ENCODE results near the gene OGG1. TPM values are rescaled to one million over a fixed set of nuclear protein-coding genes. Genes with fewer than 3 reads are reported as not detected.

Gene OGG1
- total and polyA plus RNA-seq, 9 of the 15 experiments (the other 6 are each of a cell fraction or from before 2014, with no cell fraction given): 6.6 to 33.0 (median 24.4) TPM

- in situ Hi-C loops (cut with MboI): no loop called here
- intact Hi-C loops (cut with micrococcal nuclease): no loop called here
- 89% methylated on average over 5 of the region's 5 CpGs for WGBS (ENCODE audit: insufficient coverage, low coverage, missing lambda C conversion rate)
- Histone ChIP-seq H3K4me3 (no peak overlapping the region), H3K36me3 (ENCODE audit: control insufficient read depth, insufficient read depth, low read length) (peaks cover 82% of the 10 kb centered on the region), H3K9me1 (ENCODE audit: control insufficient read depth, insufficient read depth, low read length) (no peaks in the 10 kb centered on the region), H3K27me3 (ENCODE audit: control insufficient read depth in 2 of 2, insufficient read depth in 2 of 2, low read length in 2 of 2) (no peaks in the 10 kb centered on the region), H3K4me2 (ENCODE audit: insufficient read depth, low read length) (no peak overlapping the region), H3K27ac (ENCODE audit: extremely low read depth, low read depth, low read length) (no peak overlapping the region), H3K9ac (ENCODE audit: insufficient read depth in 1 of 2, low read depth in 2 of 2, low read length in 2 of 2) (no peak overlapping the region), H3K9me3 (replicated peaks; ENCODE audit: control insufficient read depth, insufficient read depth, low read depth, low read length) (no peaks in the 10 kb centered on the region), H3K4me1 (replicated peaks in 1 of 2; ENCODE audit: control insufficient read depth in 2 of 2, insufficient read depth in 2 of 2, low read length in 2 of 2) (peaks cover 9 to 22% of the 10 kb centered on the region in 2 experiments; a peak in 4 of 5 replicates), H4K20me1 (replicated peaks; ENCODE audit: control insufficient read depth, insufficient read depth, low read length) (no peaks in the 10 kb centered on the region), H3K79me2 (ENCODE audit: control insufficient read depth, insufficient read depth, low read length) (peaks cover 12% of the 10 kb centered on the region), H2AFZ (ENCODE audit: low read depth, low read length) (no peak overlapping the region)
- CTCF ChIA-PET (ENCODE audit: low intra/inter-chr PET ratio): no interaction called here
- FAIRE-seq (no peak), ATAC-seq (no peak), DNase-seq (ENCODE audit: extremely low read depth in 1 of 4, low spot score in 3 of 4) (no peak)
- no TSS peak for BruUV-seq (replicated peaks)
- TF ChIP-seq TFE3 (CRISPR knock-in tag; IDR thresholded peaks at IDR 0.05) (no peak), EWSR1 (IDR thresholded peaks at IDR 0.05; ENCODE audit: borderline replicate concordance, low read depth, partially characterized antibody) (no peak), FOXJ2 (tag; IDR thresholded peaks at IDR 0.05) (no peak), CREB1 (IDR thresholded peaks at IDR 0.05) (no peak), CREB1 (CRISPR knock-in tag; IDR thresholded peaks at IDR 0.05) (no peak), ZNF140 (CRISPR knock-in tag; IDR thresholded peaks at IDR 0.05) (no peak), XRCC4 (IDR thresholded peaks at IDR 0.05; ENCODE audit: extremely low read depth, insufficient read depth, insufficient read length) (no peak), ATF4 (CRISPR knock-in tag; IDR thresholded peaks at IDR 0.05) (no peak), HEY1 (CRISPR knock-in tag; IDR thresholded peaks at IDR 0.05; ENCODE audit: borderline replicate concordance) (no peak), CXXC5 (CRISPR knock-in tag; IDR thresholded peaks at IDR 0.05) (no peak)
- POLR2A ChIA-PET: interaction anchor here (1.5 to 6.1 kb wide), 3 partner anchors 9 to 18 kb away, joined by 7 to 60 read pairs (median 58); partner anchors contain the start of gene BRPF1
Observed at GRCh38 chr3:9746330-9746729, 3.4 kb upstream of the OGG1 start.
